Stimulated activated CD8-positive, alpha-beta memory T cell treated with anti-CD3 and anti-CD28 coated beads, Interleukin-7, amount 100 ng/mL, for 4 hours (primary cell): ENCODE measurements around the gene CTDSP2.
"Not testable (repeated sequence)": the region's sequence is repeated elsewhere in the genome, so short reads cannot be mapped to it uniquely, and the experiment has no call there.

Experiments
- DNase-seq, 2 donors: peaks; one replicate each; pipeline ENCODE4 v3.0.0-alpha.2; 2020; ENCODE audit warnings: low read depth in 2 of 2

The CTDSP2 gene

DNA sequence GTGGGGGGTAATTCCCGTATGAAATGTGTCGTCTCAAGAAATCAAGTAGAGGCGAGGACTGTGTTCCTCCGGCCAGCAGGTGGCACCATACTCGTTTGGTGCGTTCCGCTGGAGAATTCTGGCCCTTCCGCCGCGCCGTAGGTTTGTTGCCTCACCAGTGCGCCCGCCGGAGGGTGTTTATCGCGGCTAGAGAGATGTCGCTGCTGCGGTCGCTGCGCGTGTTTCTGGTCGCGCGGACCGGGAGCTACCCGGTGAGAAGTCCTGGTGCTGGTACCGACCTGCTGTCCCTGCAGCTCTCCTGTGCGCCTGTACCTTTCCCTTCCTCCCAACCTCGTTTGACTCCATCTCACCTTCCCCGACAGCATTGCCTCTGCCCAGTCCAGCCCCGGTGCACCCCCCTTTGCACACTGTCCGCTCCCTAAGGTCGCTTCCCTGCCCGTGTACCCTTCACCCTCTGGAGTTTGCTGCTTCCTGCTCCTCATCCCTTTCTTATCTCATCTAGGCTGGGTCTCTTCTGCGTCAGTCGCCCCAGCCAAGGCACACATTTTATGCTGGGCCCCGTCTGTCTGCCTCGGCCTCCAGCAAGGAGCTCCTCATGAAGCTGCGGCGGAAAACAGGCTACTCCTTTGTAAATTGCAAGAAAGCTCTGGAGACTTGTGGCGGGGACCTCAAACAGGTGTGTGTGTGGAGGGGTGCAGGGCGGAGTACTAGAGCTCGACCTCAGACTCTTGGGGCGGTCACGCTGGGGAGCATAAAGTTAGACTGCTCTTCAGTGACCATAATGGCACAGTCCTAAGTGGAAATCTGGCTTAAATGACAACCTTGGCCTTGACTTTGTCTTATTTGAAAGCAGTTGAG is 63.7 kb downstream of the CTDSP2 start, which contains the start of gene TSFM:
Gene TSFM, plus strand, starts transcription at position 180 of the 858 bp plus-strand sequence. Its CDS starts 15 bp downstream, at position 195.
- DNase-seq = peak; percentile 93 to 96

DNA sequence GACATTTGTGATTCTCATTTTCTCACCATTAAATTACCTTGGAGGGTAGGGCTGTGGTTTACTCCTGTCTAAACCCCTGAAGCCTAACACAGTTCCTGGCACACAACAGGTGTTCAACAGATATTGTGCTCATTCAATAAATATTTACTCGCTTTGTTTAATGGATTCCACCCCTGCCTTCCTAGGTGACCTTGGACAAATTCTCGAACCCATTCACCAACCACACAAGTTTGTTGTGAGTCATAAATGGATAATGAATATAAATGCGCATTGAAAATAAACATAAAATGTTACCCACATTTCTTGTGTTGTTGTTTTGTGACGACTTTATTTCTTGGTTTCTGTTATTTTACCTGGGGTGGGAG is 64.3 kb downstream of the CTDSP2 start:
- no peak for DNase-seq

DNA sequence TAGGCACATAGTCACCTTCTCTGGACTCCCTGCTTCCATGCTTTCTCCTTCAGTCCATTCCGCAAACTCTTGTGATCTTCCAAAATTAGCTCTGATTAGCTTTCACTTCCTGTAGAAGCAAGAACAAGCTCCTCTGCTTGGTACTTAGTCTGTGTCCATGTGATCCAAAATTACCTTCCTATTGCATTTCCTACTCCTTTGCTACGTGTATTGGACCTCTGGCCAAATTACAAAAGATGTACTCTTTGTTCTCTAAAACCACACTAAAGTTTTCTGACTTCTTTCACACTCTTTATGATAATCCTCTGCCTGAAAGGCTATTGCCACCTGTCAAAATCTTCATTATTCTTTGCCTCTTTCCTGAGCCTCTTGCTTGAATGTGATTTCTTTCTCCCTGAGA is 64.7 kb downstream of the CTDSP2 start:
- DNase-seq = no peak

DNA sequence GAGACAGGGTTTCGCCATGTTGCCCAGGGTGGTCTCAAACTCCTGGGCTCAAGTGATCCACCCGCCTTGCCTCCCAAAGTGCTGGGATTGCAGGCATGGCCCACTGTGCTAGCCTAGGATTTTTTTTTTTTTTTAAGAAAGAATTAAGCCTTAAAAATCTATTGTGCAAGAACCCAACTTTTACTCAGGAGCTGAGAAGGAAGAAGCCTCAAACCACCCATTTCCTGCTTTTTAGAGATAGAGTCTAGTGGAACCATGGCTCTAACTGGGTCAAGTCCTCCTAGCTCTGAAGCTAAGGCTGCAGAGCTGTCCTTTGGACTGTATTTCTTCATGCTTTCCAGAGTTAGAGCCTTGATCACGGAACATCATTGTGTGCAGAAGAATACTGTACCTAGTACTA is 65.3 kb downstream of the CTDSP2 start:
- DNase-seq = no peak

DNA sequence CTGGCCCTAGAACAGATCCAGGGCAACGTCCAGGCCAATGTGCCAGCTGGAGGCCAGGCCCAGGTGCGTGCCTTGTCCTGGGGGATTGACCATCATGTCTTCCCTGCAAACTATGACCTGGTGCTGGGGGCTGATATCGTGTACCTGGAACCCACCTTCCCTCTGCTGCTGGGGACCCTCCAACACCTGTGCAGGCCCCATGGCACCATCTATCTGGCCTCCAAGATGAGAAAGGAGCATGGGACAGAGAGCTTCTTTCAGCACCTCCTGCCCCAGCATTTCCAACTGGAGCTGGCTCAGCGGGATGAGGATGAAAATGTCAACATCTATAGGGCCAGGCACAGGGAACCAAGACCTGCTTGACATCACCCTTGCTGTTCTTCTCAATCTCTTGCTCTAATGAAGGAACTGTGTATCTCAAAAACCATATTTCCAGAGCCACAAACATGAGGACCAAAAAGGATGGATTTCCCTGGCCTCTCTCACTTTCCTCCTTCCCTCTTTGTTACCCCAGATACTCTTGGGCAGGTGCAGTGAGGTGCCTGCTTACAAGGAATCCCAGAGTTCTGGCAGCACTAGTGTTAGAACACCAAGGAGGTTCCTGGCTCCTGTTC is 66.1 kb downstream of the CTDSP2 start:
- no peak for DNase-seq

DNA sequence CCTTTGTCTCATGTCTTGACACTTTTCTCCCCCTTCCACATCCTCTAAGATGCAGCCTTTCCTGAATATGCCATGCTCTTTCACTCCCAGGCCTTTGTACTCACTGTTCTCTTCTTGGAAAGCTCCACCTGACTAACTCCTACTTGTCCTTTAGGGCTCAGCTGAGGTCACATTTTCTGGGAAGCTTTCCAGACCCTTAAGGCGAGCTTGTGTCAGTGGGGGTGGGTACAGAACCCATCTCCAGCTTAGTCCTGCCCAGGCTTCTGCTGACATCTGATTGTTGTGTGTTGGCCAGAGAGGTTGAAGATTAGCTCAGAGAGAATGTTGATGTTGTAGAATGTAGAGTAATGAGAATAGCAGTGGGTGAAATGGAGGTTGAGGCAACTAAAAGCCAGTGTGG is 66.8 kb downstream of the CTDSP2 start:
- no peak for DNase-seq

DNA sequence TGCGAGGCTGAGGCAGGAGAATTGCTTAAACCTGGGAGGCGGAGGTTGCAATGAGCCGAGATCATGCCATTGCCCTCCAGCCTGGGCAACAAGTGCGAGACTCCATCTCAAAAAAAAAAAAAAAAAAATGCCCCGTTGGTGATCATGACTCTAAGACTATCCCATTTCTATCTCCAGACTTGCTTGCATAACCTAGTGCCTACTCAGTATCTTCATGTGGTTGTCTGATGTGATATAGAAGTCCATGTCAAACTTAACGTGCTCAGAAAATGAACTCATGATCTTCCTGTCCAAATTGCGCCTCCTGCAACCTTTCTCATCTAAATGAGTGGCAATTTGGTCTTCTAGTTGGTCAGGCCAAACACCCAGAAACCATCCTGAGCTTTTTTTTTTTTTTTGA is 68.6 kb downstream of the CTDSP2 start:
- DNase-seq = no peak

DNA sequence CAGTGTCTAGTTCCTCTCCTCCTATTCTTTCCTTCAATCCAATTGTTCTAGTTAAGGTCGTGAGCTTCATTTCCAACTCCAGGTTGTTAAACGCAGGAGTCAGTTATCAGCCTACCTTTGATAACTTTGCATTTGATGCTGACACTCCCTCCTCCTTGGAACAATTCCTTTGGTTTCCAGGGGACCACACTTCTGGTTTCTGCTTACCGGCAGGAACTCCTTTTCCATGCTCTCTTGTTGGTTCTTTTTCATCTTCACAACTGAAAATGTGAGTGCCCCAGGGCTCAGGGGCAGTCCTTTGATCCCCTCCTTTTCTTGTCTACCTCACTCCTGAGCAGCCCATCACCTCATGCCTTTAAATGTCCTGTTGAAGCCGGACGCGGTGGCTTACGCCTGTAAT is 69.2 kb downstream of the CTDSP2 start:
- DNase-seq = no peak

DNA sequence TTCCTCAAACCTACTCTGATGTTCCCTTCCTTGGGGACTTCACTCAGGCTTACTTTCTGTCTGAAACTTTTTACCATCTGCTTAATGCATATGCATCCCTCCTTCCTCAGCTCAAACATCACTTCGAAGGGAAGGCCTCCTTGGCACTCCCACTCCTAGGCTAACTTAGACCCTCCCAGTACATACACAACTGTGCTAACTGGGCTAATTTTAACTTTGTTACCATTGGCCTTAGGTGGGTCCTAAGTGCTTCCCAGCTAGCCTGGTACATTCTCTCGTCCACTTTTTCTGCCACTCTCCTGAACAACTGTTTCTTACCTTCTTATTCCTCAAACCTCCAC is 70.3 kb downstream of the CTDSP2 start:
- no peak for DNase-seq

DNA sequence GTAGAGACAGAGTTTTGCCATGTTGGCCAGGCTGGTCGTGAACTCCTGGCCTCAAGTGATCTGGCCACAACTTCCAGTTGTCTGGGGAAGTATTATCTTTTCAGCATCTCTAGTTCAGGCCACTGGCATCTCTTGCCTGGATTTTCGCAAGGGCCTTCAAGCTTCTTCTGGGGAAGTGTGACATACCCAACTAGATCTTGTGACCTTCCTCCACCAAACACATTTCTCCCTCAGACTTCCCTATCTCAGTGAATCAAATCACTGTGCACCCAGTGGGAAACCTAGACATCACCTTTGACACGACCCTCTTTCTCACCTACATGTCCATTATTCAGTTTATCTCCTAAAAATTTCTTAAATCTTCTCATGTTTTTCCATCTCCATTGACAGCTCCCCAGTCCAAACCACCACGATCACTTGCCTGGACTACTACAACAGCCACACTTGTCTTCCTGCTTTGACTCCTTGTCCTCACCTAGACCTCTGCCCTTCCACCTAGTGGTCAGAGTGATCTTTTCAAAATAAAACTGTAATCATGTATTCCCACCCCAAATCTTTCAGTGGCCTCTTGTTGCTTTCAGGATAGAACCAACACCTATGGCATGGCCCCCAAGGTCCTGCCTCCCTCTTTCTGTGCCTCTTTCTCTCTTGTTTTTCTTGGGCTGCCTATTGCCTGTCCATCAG is 70.8 kb downstream of the CTDSP2 start:
- DNase-seq = no peak

DNA sequence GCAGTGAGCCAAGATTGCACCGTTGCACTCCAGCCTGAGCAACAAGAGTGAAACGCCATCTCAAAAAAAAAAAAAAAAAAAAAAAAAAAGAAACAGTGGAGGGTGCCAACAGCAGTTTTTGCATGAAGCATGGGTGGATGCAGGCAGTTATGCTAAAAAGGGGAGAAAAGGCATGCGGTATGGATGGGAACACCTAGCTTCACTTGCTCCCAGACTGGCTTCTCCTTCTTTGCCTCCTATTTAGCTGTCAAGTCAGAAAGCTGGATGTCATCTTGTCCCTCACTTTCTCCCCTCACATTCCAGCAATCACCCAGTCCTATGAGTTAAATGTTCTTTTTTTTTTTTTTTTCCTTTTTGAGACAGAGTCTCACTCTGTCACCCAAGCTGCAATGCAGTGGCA is 71.5 kb downstream of the CTDSP2 start:
- DNase-seq = no peak

DNA sequence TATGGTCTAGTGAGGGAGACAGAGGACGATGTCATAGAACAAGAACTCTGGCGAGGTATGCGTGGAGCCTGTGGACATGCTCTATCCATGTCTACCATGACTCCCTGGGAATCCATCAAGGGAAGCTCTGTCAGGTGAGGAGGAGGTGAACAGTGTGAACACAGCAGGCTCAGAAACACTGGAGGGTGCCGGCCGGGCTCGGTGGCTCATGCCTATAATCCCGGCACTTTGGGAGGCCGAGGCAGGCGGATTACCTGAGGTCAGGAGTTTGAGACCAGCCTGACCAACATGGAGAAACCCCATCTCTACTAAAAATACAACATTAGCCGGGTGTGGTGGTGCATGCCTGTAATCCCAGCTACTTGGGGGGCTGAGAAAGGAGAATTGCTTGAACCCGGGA is 71.9 kb downstream of the CTDSP2 start:
- DNase-seq = not testable (repeated sequence)

DNA sequence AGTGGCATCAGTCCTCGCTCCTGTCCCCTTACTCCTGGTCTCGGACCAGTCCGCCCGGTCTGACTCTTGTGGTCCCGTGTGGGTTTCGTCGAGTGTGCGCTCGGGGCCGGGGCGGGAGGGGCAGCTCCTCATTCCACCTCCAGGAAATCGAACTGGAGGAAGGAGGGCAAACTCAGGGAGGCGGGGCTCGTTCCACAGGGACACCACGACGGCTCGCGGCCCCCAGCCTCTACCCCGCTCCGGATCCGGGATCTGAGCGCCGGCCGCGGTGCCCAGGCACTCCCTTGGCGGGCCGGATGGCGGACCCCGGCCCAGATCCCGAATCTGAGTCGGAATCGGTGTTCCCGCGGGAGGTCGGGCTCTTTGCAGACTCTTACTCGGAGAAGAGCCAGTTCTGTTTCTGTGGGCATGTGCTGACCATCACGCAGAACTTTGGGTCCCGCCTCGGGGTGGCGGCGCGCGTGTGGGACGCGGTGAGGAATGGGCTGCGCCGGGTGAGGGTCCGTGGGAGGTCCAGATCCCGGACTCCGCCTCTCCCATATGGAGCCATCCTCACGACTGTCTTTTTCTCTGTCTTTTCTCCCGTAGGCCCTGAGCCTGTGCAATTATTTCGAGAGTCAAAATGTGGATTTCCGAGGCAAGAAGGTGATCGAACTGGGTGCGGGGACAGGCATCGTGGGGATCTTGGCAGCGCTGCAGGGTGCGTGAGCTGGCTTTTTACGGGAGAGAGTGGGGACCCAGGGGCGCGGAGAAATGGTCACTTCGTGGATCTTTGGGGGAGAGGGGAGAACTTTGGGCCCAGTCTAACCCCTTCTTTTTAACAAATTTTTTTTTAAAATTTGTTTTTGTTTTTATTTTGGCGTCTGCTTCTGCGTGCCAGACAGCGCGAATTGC is 73.9 kb downstream of the CTDSP2 start, which contains the start of gene EEF1AKMT3:
Gene EEF1AKMT3, plus strand, starts transcription at position 186 of the 894 bp plus-strand sequence. Its CDS starts 111 bp downstream, at position 297.
- no peak for DNase-seq

DNA sequence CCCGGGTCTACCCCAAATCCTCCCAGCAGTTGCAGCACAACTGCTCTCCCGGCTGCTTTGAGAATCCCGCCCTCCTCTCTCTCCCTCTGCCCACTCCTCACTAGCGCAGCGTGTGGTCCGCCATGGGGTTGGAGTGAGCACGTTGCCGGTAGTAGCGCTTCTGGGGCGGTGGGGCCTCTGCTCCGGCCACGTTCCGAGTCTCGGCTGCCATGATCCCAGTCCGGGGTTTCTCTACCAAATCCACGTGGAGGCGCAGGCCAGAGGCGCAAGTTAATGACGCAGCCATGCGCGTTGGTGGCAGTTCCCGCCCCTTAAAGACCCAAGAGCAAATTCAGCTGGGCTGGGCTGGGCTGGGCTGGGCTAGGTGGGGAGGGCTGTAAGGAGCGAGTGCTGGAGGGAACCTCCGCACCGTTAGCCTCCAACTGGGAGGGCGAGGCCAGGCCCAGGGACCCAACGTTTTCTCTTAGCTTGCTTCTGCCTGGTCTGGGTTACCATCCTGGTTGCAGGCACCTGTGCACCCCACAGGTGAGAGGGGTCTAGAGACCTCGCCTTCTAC is 74.6 kb downstream of the CTDSP2 start, which contains the start of gene METTL1:
Gene METTL1, minus strand, starts transcription at position 233 of the 556 bp plus-strand sequence. Its CDS starts 22 bp downstream, at position 211.
- peak; percentile 89 to 94 for DNase-seq

DNA sequence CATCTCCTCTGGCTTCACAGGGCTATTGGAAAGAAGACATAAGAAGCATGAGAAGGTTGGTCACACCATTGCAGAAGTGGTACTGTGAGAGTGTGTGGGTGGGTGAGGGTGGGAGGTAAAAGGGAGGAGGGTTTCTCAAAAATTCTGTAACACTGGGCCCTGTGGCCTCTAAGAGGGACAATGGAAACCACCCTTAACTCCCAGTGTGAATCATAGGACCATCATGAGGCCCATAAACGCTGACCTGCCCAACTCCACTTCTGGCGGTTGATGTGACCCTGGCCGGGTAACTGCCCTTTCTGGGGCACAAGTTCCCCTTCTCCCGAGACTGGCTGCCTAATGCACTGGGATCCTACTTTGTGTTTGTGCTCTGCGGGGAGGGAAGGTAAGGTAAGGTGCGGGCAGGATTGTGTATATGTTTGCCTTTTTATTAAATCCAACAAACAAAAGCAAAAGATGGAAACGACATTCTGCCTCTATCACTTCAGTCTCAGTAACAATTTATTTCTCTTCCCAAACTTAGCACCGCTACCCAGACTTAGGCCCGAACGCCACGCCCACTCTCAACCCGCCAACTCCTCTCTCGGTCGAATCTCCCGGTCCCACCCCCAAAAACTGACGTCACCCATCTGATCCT is 75.2 kb downstream of the CTDSP2 start:
- DNase-seq = peak; percentile 83 to 89

DNA sequence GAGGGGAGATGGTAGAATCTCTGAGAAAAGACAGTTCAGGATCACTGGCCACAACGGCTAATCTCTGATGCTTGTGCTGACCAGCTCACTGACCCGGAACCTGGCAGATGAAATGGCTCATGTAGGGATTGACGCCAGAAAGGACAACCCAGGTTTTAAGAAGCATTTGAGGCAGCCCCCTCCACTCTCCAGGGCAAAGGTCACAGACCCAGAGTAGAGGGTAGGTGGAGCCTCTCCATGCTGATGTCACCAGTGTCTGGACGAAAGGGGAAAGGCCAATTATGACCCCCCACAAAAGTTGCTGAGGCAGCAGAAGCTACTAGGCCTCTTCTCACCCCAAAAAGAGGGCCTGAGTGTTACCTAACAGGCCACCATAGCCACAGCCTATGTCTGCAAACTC is 75.8 kb downstream of the CTDSP2 start:
- no peak for DNase-seq
